GM06990 (cell line): Measurements from ENCODE around the gene INPP4A.

Experiments used
- DNase-seq: peaks from one replicate; pipeline ENCODE4 v3.0.0-alpha.2; 2011; ENCODE audit not compliant: insufficient read length; ENCODE audit errors: extremely low read depth
- H3K27me3 ChIP-seq: replicated peaks from 2 replicates; pipeline ENCODE4 v1.6.0; 2011; ENCODE audit warnings: low read length; ENCODE audit not compliant: control insufficient read depth, insufficient read depth
- H3K36me3 ChIP-seq: 2 replicates; pipeline ENCODE4 v1.5.1; 2011; ENCODE audit warnings: low read length; ENCODE audit not compliant: control insufficient read depth, insufficient read depth
- H3K4me3 ChIP-seq: replicated peaks from 2 replicates; pipeline ENCODE4 v1.5.1; 2011; ENCODE audit warnings: low read depth, mild to moderate bottlenecking, control low read depth, low read length
- CTCF ChIP-seq: IDR thresholded peaks from 2 replicates; pipeline ENCODE4 v1.5.1; 2011; ENCODE audit warnings: low read length, control low read depth, mild to moderate bottlenecking, inconsistent platforms; ENCODE audit not compliant: insufficient read depth, poor library complexity, severe bottlenecking

The INPP4A gene

GRCh38 chr2:98459496-98460175 lies 15.0 kb downstream of the INPP4A start:
- H3K36me3 ChIP-seq = no peaks in the 10 kb centered on the region; the same call in 1 of the 2 replicates
- DNase-seq = peak; percentile 60
- TF ChIP-seq CTCF = no peak
- no peaks in the 10 kb centered on the region for H3K27me3 ChIP-seq
- no peak overlapping the region for H3K4me3 ChIP-seq

- Histone ChIP-seq H3K27me3 (no peaks in the 10 kb centered on the region), H3K36me3 (no peaks in the 10 kb centered on the region; the same call in 1 of the 2 replicates), H3K4me3 (peak overlapping the region; percentile 13; the same call in 1 of the 2 replicates)
- no peak for TF ChIP-seq CTCF
- DNase-seq = peak; percentile 82
Observed at GRCh38 chr2:98460573-98461497, 16.2 kb downstream of the INPP4A start.

GRCh38 chr2:98461498-98462049 lies 16.9 kb downstream of the INPP4A start:
- H3K4me3 ChIP-seq = no peak overlapping the region
- no peak for TF ChIP-seq CTCF
- no peaks in the 10 kb centered on the region; the same call in 1 of the 2 replicates for H3K36me3 ChIP-seq
- no peaks in the 10 kb centered on the region for H3K27me3 ChIP-seq
- no peak for DNase-seq

- H3K36me3 ChIP-seq = no peaks in the 10 kb centered on the region; the same call in 1 of the 2 replicates
- no peaks in the 10 kb centered on the region for H3K27me3 ChIP-seq
- no peak overlapping the region for H3K4me3 ChIP-seq
- no peak for TF ChIP-seq CTCF
- DNase-seq = no peak
Observed at GRCh38 chr2:98463081-98463481, 18.4 kb downstream of the INPP4A start.

GRCh38 chr2:98463551-98463971 lies 18.9 kb downstream of the INPP4A start:
- TF ChIP-seq CTCF = no peak
- Histone ChIP-seq H3K36me3 (no peaks in the 10 kb centered on the region; the same call in 1 of the 2 replicates), H3K27me3 (no peaks in the 10 kb centered on the region), H3K4me3 (no peak overlapping the region)
- no peak for DNase-seq
